HG03135 (cell line): ENCODE measurements around the gene EVI2A.
"Not testable (repeated sequence)": the region's sequence is repeated elsewhere in the genome, so short reads cannot be mapped to it uniquely, and the experiment has no call there.

Experiments
- ATAC-seq: cut with Tn5 transposase; IDR thresholded peaks from one replicate; pipeline ENCODE4 v1.9.1; 2021; ENCODE audit warnings: mild to moderate bottlenecking, moderate library complexity; ENCODE audit not compliant: unreplicated experiment

Gene EVI2A

GRCh38 chr17:31313982-31314781 lies 7.2 kb downstream of the EVI2A start, which contains the start of gene EVI2B:
TSS of gene EVI2B (minus strand) at chr17:31314054. CDS start at chr17:31305609, 8,445 bp downstream.
- ATAC-seq = peak; percentile 34

- ATAC-seq = not testable (repeated sequence)
These were observed 9.2 kb downstream of the EVI2A start for GRCh38 chr17:31312223-31312622.

- no peak for ATAC-seq
These were observed 9.9 kb downstream of the EVI2A start for GRCh38 chr17:31311526-31311925.

DNA sequence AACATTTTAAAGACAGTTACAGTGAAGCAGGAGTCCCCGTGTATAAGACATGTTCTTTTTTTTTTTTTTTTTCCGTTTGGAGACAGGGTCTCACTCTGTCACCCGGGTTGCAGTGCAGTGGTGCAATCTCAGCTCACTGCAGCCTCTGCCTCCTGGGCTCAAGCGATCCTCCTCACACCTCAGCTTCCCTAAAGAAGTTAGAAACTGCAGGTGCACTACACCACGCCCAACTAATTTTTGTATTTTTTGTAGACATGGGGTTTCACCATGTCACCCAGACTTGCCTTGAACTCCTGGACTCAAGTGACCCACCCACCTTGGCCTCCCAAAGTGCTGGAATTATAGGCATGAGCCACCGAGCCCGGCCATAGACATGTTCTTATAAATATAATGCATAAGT lies 10.5 kb downstream of the EVI2A start:
- ATAC-seq = no peak

GRCh38 chr17:31310260-31310659 lies 11.2 kb downstream of the EVI2A start:
- ATAC-seq = no peak

DNA sequence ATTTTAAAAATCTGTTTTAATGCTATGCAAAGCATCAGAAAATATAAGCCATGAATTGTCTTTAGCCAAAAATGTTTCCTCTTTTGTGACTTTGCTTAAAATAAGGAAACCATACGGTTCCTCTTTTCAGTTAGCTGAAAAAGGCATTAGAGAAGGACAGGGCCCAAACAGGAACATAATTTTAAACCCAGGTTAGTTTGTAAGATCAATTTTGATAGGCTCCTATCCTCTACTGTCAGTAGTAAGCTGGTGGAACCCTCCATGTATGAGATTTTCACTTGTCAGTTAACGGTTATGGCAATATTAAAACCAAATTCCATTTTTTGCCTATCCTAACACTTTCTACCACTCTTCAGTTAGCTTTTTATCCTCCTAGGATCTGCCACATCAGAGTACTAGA lies 11.9 kb downstream of the EVI2A start:
- no peak for ATAC-seq

- no peak for ATAC-seq
These were observed 12.8 kb downstream of the EVI2A start for GRCh38 chr17:31308372-31309334.

GRCh38 chr17:31307640-31308039 lies 13.8 kb downstream of the EVI2A start:
- no peak for ATAC-seq

DNA sequence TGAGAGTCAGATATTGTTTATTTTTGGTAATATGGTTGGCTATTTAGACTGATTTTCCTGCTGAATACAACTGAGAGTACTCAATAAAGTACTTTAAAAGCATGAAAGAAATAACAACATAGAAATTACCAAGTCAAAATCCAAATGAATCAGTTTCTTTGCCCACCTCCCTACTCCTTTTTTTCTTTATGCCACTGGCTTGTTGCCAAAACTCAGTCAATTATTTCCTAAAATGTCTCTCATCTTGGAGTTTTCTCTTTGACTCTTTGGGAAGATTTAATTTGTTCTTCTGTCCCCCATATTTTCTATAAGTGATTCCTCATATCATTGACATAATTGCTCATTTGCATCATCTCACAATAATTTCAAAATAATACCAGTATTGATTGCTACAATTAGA lies 21.8 kb downstream of the EVI2A start:
- no peak for ATAC-seq

DNA sequence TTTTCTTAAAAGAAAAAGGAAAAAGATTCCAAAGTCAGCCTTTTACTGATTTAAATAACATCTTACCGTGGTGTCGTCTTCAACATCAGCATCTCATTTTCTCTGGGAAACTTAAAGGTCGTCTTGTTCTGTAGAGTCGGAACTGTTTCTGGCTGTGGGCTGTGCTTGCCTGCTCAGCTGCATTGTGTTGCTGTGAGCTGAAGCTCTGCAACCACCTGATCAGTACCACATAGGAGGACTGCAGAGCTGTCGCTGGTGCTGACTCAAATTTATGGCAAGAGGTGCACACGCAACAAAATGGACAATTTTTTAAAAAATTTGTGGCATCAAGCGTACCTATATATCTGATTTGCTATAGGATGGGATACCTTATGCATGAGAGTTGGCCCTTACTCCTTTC lies 24.3 kb downstream of the EVI2A start, which contains the start of gene OMG:
Gene OMG, minus strand, starts transcription at position 150 of the 400 bp plus-strand sequence. CDS start 908 bp downstream, outside the sequence.
- ATAC-seq = no peak

DNA sequence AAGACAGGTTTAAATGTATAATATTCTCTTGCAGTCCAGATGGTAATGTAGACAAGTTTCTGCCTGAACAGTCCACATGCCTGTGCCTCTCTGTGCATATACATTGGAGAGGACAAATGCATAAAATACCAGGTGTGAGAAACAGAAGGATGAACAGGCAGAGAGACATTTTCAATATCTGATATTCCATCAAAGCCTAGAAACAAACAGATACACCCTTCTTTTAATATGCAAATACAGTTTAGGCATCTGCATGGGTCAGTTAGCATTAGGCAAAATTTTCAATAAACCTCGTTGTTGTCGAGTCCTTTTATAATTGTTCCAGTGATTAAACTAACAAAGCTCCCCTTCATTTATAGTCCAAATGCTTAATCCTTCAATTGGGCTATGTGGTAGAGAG lies 25.3 kb downstream of the EVI2A start:
- ATAC-seq = no peak

DNA sequence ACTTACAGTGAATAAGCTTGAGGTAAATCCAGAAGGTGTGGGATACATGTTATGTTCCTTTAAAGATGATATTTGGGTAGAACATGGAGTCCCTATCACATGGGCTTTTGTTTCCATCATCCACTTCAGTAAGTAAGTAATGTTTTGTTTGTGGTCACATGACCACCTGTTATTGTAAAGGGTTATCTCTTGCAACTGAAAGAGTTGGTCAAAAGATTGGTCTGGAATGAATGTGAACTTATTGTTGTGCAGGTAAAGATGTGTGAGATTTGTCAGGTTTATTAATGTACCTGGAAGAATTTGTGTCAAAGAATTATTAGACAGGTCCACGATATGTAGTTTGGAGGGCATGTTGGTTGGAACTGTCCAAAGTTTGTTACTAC lies 25.9 kb downstream of the EVI2A start:
- ATAC-seq = no peak

GRCh38 chr17:31294820-31295488 lies 26.5 kb downstream of the EVI2A start:
- ATAC-seq = no peak

DNA sequence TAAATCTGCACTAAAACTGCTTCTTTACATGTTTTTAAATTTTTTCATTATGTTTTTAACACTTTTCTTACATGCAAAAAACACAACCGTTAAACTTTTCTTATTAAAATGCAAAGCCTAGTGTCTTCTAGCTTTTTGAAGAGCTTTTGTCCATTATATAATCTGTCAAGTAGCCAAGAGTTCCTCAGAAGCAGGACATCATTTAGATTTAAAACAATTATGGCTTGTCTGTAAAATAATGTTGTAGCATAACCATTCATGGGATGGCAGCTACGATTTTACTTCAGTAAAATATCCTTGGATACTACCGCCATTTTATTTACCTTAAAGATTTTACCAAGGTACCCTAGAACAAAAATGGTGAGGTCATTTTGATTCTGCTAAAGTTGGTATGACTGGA lies 27.2 kb downstream of the EVI2A start:
- ATAC-seq = no peak

DNA sequence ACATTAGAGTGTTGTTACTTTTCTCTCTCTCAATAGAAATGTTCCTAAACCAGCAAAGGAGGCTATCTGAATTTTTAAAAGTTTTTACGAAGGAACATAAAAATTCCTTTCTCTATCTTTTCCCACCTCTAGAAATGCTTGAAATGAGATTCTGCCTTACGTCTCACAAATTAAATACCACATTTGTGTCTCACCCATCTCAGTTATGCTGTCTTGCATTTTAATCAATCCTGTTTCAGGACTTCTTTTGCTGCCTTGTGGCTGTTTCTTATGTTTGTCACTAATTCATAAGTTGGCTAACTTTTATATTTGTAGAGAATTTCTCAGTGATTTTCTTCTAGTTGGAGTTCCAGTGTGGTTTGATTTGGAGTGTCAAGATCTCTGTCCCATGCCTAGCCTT lies 27.8 kb downstream of the EVI2A start:
- no peak for ATAC-seq

GRCh38 chr17:31291820-31292219 lies 29.6 kb downstream of the EVI2A start:
- ATAC-seq = no peak

DNA sequence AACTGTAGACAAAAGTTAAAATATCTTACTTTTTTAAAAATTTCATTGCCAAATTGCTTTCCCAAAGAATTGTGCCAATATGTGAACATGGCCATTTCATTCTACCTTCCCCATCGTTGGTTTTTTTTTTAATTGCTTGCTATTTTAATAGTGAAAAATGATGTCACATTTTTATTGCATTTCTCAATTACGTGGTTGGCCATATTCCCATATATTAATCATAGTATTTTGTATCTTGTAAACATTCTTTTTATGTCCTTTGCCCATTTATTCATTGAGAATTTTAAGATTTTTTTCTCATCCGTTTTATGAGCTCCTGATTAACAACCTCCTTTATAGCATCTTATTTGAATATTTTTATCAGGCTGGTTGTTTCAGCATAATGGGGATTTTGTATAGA lies 31.6 kb downstream of the EVI2A start:
- no peak for ATAC-seq

- not testable (repeated sequence) for ATAC-seq
These were observed 33.5 kb downstream of the EVI2A start for GRCh38 chr17:31287932-31288331.

DNA sequence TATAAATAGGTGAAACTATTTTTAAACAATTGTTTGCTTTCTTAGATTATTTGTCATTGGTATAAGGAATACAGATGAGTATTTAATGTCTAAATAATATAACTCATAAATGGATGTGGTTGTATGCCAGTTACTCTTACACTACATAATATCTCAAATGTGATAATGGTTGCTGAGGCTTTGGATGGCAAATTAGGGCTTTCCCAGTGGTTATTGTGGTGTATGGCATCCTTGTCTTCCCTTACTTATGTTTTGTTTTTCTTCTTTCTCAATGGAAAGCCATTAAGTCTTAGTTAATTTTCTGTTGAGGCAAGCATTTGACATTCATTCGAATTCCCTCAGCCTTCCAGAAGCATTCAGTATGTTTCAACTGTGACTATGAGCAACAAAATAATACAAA lies 34.8 kb downstream of the EVI2A start:
- ATAC-seq = no peak

- no peak for ATAC-seq
These were observed 37.6 kb downstream of the EVI2A start for GRCh38 chr17:31283841-31284240.

DNA sequence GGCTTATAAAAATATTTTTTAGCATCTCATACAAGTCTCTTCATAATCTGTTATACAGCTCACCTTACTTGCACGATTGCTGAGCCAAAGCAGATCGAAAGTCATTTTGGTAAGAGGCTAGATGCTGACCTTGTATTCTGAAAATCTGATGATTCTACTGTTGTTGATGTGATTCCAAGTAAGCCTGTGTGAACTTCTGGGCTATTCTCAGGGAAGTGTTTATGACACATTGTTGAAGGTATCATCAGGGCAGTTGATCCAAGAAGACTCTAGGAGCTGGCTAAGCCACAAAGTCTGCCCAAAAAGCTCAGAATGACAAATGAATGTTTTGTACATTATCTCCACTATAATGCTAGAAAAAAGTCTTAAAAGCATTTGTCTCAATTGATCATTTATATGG lies 40.4 kb downstream of the EVI2A start:
- ATAC-seq = no peak
